ENCODE measurements around the gene RNF144B. TPM values are rescaled to one million over a fixed set of nuclear protein-coding genes. Genes with fewer than 3 reads are reported as not detected.
"Not testable (repeated sequence)": the region's sequence is repeated elsewhere in the genome, so short reads cannot be mapped to it uniquely, and the experiment has no call there.

Gene RNF144B
- total RNA-seq, 1 donor from 2014 or later: 9.3 TPM

DNA sequence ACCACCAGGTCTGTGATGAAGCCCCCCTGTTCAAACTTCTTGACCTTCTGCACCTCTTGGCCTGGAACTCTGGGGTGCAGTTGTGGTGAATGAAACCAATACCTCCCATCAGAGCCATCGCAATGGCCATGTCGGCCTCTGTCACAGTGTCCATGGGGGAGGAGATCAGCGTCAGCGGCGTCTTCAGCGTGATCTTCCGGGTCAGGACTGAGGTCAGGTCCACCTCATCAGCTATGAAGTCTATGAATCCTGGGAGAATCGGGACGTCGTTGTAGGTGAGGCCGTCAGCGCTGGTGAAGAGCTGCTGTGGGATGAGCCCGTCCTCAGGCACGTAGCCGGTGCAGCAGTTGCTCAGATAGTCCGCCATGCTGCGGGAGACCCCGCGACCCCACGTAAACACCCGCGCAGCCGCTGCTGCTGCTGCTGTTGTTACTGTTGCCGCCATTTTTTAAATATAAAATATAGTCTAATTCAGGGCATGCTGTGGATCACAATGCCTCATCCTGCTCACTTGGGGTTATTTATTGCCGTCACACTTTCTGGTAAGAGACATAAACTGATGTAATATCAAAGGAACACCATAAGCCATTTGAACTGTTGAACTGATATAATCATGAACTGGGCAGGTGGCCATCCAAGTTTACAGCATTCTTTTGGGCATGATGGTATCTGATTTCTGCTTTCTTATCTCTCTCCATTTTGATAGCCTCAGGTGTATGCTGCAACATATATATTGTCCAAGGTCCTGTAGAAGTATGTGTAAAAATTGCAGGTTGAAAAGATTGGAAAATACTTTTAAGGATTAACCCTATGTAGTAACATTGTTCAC is 18.7 kb upstream of the RNF144B start:
- intact Hi-C loops (cut with DNase I): no loop called here
- DNase-seq (ENCODE audit: low spot score): no peak

DNA sequence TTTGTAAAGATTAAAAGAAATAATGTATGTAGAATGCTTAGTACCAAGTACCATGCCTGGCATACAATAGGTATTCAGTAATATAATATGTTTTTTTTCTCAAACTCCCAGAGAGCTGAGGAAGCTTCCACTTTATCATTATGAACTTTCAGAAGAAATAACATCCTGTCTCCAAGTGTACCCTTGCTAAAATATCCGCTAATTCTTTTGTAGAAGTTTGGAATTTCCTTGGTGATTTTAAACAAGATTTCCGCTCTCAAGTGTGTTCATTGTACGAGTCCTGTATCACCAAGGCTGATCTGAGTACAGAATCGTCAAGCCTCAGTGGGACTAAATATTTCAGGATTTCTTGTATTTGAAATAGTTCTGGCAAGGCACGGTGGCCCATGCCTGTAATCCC is 16.1 kb upstream of the RNF144B start:
- no peak for DNase-seq (ENCODE audit: low spot score)
- intact Hi-C loops (cut with DNase I): no loop called here

DNA sequence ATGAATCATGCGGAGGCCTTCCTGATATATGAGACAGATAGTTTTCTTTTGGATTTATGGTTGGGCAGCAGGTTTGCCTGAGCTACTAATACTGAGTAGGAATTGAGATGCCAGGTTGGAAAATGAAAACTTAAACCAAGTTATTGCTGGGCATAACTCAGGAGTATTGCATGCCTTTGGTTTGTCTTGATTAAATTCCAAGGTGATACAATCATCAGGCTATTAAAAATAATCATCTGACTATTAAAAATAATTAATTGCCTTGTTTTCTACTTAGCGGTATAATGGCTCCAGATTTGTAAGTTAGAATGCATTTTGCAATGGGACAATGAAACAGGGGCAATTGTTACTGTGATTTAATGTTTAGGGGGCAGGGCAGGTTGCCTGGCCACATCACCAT is 15.5 kb upstream of the RNF144B start:
- intact Hi-C loops (cut with DNase I): no loop called here
- no peak for DNase-seq (ENCODE audit: low spot score)

DNA sequence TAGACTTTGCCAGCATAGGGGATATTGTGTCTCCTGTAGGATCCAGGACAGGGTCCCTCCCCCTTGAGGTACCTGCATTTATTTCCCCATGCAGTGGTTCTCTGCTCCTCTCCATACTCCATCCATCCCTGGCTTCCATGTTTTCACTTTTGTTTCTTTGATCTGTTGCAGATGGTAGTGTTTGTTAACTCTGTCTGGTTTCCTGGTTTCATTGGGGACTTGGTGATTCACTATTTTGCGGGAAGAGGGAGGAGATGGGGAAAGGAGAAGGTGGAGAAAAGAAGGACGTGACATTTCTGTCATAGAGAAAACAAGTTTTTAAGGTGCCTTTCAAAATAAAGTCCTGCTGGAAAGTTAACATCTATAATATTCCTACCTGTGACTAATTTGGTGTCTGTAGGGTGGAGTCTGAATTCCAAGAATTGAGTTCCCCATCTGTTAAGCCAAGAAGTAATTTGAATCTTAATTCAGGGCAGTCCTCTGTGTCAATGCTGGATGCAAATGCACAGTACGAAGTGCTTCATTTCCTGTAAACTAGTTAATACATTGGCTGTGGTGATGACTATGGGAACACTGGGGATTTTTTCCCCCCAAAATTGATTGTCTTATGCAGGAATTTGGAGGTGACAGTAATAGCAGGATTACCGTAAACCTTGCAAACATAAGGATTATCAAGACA is 6.9 kb upstream of the RNF144B start:
- intact Hi-C loops (cut with DNase I): no loop called here
- no peak for DNase-seq (ENCODE audit: low spot score)

DNA sequence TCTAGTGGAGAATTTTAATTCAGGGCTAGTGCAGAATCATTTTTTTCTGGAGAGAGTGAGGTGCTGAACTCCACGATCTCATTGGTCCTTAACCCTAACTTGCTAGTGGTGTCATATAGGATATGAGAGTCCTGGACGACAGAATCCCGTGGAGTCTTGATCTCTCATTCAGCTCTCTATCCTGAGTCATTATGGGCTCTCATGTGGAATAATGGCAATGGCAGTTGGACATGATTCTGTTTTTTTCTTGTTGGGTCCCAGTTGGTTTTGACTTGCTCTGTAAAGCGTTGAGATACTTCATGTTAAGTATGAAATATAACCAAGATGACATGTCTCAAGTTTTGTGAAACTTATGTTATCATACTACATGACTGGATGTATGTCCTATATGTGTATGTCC is 6.3 kb upstream of the RNF144B start:
- DNase-seq (ENCODE audit: low spot score): no peak
- intact Hi-C loops (cut with DNase I): no loop called here

DNA sequence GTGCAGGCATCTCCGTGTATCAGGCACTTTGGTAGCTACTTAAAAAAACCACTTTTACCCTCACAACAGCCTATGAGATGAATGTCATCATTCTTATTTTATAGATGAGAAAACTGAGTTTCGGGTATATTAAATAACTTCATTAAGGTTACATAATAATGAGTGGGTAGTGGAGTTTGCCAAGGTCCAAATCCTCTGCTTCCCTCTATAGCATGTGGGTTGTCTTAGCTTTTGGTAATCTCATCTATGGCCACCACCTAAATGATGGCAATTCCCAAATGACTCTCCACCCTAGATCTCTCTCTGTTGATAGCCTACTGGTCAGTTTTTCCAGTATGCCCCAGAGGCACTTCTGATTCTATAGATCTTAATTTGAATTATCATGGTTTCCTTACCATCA is 3.7 kb upstream of the RNF144B start:
- intact Hi-C loops (cut with DNase I): no loop called here
- no peak for DNase-seq (ENCODE audit: low spot score)

DNA sequence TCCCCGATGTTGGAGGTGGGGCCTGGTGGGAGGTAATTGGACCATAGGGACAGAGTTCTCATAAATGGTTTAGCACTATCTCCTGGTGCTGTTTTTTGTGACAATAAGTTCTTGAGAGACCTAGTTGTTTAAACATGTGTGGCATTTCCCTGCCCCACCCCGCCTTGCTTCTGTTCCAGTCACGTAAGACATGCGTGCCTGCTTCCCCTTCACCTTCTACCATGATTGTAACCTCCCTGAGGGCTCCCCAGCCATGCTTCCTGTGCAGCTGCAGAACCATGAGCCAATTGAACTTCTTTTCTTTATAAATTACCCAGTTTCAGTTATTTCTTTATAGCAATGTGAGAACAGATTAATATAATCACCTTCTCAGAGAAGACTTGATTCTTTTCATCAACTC is 2.5 kb upstream of the RNF144B start:
- no peak for DNase-seq (ENCODE audit: low spot score)
- intact Hi-C loops (cut with DNase I): no loop called here

DNA sequence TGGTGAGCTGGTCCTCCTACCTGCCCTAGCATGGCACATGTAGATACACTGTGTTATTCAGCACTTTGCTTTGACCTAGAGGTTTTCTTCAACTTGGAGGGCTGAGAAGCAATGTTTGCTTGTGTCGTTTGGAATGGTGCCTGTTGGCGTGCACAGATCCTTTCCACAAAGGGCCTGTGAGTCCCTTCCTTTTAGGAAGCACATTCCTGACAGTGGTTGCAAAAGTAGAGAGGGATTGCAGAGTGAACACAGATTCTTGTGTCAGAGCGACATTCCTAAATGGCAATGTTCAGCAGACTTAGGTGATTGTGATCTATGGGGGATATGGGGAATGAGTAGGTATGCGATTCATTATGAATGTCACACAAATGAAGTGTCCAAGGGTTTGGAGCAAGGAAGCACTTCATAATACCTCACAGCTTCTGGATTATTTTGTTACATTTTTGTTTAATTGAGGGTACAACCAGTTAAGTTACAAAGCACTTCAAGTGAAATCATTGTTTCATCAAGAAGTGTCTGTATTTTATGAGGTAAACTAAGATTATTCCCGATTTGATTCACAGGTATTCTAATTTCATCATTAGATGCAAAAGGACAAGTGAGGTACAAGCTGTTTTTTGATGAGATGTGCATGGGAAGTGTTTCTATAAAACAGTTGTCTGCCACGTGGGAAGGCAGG is 713 bp upstream of the RNF144B start:
- intact Hi-C loops (cut with DNase I): no loop called here
- no peak for DNase-seq (ENCODE audit: low spot score)

DNA sequence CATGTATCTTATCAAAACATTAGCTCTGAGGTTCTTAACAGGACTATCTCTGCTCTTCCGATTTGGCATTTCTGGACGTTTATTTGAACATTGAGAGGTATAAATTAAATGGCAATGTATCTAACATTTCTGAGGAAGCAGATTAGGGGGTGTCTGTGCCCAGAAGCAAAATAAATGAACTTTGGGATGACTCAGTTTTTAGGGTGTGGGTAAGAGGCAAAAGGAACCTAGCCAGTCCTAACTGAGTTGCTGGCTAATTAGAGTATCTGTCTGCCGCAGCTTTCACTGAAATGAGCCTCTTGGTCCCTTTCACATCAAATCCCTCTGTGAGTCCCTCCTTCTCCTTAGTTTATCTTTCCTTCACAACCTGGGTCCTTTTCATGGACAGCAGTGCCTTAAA is 1.1 kb downstream of the RNF144B start:
- intact Hi-C loops (cut with DNase I): no loop called here
- no peak for DNase-seq (ENCODE audit: low spot score)

DNA sequence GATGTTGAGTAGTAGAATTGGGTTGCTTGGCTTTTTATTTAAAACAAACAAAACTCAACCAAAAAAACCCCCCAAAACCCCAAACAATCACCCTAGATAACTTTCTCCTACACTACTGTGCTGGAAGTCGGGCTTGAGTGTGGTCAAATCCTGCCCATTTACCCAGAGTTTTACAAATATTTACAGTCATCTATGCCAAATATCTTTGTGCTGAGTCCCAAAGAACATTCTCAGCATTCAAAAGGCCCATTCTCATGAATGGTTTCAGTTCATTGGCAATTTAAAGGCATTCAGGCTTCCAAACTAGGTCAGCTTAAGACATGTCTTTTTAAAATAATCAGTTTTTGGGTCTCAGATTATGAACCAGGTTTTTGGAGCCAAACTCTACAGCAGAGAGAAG is 1.8 kb downstream of the RNF144B start:
- DNase-seq (ENCODE audit: low spot score): no peak
- intact Hi-C loops (cut with DNase I): no loop called here

DNA sequence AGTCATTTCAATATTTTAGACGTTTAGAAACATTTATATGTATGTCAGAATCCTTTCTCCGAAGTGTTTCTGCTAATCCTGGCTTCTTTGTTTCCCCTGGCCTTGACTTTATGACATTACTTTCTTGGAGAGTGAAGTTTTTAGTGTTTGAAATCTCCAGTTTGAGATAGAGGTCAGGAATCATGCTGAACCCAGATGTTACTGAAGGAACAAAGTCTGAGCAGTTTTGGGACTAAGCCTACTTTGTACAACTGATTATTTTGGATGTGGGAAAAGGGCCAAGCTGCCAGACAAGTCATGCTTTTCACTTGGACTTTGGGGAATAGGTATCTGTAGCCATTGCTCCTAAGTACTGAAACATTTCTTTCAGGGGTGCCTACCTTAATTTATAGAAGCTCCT is 2.3 kb downstream of the RNF144B start:
- intact Hi-C loops (cut with DNase I): no loop called here
- no peak for DNase-seq (ENCODE audit: low spot score)

DNA sequence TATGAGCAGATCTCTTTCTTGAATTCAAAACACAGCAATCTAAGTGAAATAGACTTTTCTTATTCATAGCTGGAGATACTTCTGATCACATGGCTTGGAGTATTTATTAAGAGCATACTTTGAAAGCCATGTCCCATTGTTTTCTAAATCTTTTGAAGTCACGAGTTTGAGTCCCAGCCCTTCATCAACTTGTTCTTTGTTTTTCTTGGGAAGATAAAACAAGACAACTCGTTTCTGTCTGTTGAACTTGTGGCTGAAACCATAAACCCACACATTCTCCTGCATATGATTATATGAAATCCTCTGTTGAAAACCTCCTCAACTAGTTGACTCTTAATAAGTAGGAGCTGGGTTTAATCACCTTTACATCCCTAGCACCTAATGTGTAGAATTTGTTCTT is 3.3 kb downstream of the RNF144B start:
- intact Hi-C loops (cut with DNase I): no loop called here
- DNase-seq (ENCODE audit: low spot score): no peak

DNA sequence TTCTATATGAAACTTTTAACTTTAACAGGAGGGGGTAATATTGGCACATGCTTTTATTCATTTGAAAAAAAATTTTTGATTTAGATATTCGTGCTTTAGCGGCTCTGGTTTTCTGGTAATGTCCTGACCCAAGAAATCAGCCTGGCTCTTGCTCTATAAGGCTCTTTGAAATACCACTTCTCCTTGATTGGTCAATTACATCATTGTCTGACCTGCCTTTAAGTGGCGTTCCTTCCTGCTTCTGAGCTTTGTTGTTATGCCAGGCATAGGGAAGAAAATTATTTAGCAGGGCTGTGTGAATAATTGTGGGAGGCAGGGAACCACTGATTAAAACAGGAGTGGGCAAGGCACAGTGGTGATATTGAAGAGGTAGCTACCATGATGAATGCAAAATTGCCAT is 3.9 kb downstream of the RNF144B start:
- intact Hi-C loops (cut with DNase I): no loop called here
- DNase-seq (ENCODE audit: low spot score): no peak

DNA sequence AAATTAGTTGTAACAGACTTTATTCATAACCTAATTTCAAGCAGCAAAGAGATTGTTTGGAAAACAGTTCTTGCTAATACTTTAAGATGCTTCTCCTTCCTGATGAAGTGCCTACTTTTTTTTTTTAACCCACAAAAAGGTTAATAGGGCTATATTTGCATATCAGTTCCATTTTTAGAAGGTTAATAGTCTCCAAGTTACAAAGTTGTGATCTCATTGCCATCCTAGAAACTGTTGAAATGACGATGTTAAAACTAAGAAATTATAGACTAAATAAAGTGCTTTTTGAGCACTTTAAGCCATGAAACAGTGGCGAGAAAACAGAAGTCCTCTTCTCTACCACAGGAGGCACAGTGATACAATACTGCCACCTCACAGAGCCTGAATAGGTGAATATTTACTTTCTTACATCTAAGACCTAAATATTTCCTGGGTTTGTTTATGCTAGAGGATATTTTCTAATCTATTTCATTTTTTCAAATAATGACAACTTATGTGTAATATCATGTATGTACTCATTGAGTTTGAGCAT is 5.3 kb downstream of the RNF144B start:
- no peak for DNase-seq (ENCODE audit: low spot score)
- intact Hi-C loops (cut with DNase I): no loop called here

DNA sequence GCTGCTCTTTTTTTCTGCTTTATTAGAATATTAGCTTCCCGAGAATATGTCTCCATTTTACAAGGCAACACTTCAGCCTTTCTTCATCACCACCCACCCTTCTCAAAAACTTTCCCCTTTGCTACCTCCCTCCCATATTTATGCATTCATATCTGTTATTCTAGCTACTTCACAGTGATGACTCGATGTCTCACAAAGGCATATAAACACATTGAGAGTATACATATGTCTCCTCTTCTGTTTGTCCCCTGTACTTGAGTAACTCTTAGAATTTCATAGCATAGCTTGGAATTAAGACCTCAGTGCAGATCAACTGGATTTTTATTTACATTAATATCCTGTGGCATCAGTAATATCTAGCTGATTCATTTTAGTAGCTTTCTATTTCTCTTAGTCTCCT is 6.5 kb downstream of the RNF144B start:
- intact Hi-C loops (cut with DNase I): no loop called here
- DNase-seq (ENCODE audit: low spot score): no peak

DNA sequence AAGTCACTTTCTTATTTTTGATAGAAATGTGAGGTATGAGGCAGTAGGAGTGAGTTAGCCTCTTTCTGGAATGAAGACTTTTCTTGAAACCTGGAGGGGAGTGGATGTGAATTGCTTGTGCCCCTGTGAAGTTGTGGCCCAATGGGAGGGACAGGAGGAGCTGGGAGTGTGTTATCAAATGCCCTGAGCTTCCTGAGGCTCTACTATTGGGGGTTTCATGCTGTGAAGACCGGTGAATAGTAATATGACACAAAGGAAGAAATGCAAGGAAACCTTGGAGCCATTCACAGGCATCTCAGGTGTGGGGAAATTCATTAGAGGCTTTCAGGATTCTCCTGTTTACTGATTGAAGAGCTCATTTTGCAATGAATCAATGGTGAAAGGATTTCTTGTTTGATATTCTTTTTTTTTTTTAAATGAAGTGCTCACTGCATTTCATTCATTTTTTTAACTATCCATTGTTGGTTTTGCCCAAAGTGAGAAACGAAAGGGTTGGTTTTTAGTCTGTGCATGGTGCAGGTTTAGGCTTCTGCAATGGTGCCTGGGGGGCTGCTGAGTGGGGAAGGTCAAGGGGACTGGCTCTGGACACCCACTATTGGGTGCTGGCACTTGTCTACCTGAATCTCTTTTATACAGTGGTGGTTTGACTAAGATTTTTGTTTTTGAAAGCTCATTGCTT is 8.2 kb downstream of the RNF144B start:
- no peak for DNase-seq (ENCODE audit: low spot score)
- intact Hi-C loops (cut with DNase I): no loop called here

DNA sequence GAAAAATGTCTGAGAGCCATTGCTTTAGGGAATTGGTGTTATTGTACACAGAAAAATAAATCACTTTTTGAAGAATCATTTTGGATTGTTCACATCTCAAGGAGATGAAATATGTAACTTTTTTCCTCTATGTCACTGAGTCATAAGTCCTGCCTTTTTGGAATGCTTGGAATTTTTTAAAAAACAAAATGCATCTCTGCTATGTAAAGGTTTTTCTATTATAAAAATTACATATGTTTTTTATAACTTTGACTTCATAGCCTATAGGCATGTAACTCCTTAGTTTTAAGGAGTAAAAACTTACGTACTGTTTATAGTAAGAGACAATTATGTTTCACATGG is 8.7 kb downstream of the RNF144B start:
- DNase-seq (ENCODE audit: low spot score): no peak
- intact Hi-C loops (cut with DNase I): no loop called here

DNA sequence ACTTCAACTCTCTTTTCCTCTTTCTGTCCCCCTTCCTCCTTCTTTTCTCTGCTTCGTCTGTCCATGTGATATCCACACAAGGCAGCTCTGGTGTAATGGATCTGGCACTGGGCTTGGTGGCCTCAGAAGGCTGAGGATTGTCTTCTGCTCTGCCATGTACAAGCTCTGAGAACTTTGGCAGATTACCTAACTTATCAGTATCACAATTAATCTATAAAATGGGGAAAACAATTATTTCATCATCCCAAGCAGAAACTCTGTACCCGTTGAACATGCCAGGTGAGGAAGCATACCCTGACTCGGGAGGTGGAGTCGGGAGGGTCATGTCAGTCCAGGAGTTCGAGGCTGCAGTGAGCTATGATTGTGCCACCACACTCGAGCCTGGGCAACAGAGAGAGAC is 10.6 kb downstream of the RNF144B start:
- intact Hi-C loops (cut with DNase I): no loop called here

DNA sequence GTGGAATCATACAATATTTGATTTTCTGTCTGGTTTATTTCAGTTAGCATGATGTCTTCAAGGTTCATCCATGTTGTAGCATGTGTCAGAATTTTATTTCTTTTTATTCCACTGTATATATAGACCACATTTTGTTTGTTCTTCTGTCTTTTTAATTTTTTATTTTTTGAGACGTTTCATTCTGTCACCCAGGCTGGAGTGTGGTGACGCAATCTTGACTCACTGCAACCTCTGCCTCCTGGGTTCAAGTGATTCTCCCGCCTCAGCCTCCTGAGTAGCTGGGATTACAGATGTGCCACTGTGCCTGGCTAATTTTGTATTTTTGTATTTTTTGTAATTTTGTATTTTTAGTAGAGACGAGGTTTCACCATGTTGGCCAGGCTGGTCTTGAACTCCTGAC is 11.1 kb downstream of the RNF144B start:
- intact Hi-C loops (cut with DNase I); DNase-seq (ENCODE audit: low spot score): not testable (repeated sequence)

More for the DNA sequence above, 10.6 kb downstream of the RNF144B start:
- no peak for DNase-seq (ENCODE audit: low spot score)

DNA sequence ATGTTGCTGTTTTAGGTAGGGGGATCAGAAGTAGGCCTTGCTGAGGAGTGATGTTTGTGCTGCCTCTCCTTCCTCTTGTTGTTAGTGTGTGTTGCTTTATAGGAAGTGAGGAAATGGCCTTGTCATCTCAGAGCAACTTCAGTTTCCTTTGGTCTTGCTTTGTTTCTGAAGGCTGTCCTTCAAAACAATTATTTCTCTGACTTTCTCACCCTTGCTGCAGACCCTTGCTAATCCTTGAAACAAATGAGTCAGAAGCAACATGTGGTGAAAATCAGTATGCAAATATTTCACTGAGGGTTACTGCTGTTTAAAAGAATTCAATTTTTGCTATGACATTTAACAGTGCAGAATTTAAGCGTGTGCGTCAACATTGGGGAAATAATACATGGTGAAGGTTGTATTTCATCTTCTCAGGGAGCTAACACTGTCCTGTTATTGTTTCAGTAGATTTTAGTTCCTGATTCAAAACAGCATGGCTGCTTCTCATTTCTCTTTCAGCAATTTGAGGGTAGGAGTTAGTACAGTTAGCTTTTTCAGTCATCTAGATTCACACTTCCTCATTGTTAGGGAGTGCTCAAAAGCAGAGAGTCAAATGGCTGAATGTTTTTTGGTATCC is 13.8 kb downstream of the RNF144B start:
- DNase-seq (ENCODE audit: low spot score): no peak
- intact Hi-C loops (cut with DNase I): no loop called here

All from cardiac septum (tissue), 1 donor.